Measurements from ENCODE around the gene PSMA7. TPM values are rescaled to one million over a fixed set of nuclear protein-coding genes. Genes with fewer than 3 reads are reported as not detected.

PSMA7 gene
- total and polyA plus RNA-seq, 2 of the 8 experiments (the other 6 are each of a cell fraction or from before 2014, with no cell fraction given) = 361 to 648 TPM

DNA sequence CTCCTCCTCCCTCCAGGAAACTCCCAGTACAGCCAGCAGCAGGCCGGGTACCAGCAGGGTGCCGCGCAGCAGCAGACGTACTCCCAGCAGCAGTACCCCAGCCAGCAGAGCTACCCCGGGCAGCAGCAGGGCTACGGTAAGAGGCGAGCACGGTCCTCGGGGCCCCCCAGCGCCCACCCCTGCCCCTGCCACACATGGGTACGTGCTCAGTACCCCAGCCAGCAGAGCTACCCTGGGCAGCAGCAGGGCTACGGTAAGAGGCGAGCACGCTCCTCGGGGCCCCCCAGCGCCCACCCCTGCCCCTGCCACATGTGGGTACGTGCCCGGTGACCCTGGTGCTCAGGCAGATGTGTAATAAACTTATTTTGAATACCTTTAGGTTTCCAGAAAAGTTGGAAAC is 29.5 kb upstream of the PSMA7 start:
- Histone ChIP-seq H4K5ac (ENCODE audit: insufficient read length, low read depth, low read length) (no peak overlapping the region), H3K36me3 (ENCODE audit: control insufficient read depth in 2 of 4, insufficient read depth in 4 of 4, low read length in 3 of 4) (peaks cover 2 to 23% (median 12%) of the 10 kb centered on the region in 4 experiments; a peak in 6 of 8 replicates), H3K9ac (replicated peaks in 1 of 4; ENCODE audit: extremely low read depth in 1 of 4, low read depth in 3 of 4, low read length in 3 of 4) (no peak overlapping the region), H3K4me2 (ENCODE audit: insufficient read depth in 1 of 2, low read depth in 2 of 2, low read length in 2 of 2) (no peak overlapping the region), H3K79me2 (ENCODE audit: control insufficient read depth in 1 of 2, insufficient read depth in 2 of 2, low read length in 2 of 2) (no peaks in the 10 kb centered on the region), H2BK20ac (ENCODE audit: low read length) (no peak overlapping the region), H2BK12ac (ENCODE audit: low read depth, low read length) (no peak overlapping the region), H2BK15ac (ENCODE audit: low read length) (no peak overlapping the region), H2BK5ac (ENCODE audit: low read depth, low read length) (no peak overlapping the region), H3K9me3 (ENCODE audit: insufficient read depth in 2 of 2, low read depth in 1 of 2, low read length in 1 of 2) (no peaks in the 10 kb centered on the region), H4K91ac (replicated peaks; ENCODE audit: insufficient read length, low read length) (no peak overlapping the region), H3K27ac (ENCODE audit: low read depth, low read length) (no peak overlapping the region), H3K4ac (replicated peaks; ENCODE audit: insufficient read length, low read depth, low read length) (no peak overlapping the region), H2AFZ (ENCODE audit: low read length) (no peak overlapping the region), H3K4me3 (ENCODE audit: extremely low read depth in 1 of 4, insufficient read depth in 2 of 4, low read depth in 3 of 4, low read length in 4 of 4) (no peak overlapping the region), H3K14ac (ENCODE audit: insufficient read length) (no peak overlapping the region), H3K56ac (replicated peaks; ENCODE audit: insufficient read length, low read depth, low read length) (no peak overlapping the region), H3K23me2 (ENCODE audit: low read depth, low read length) (no peaks in the 10 kb centered on the region), H3K27me3 (replicated peaks in 1 of 4; ENCODE audit: control insufficient read depth in 3 of 4, extremely low read depth in 1 of 4, insufficient read depth in 3 of 4, low read length in 3 of 4) (no peaks in the 10 kb centered on the region), H4K8ac (ENCODE audit: extremely low read depth, insufficient read depth, low read length) (no peak overlapping the region), H4K20me1 (replicated peaks in 1 of 2; ENCODE audit: control insufficient read depth in 1 of 2, insufficient read depth in 2 of 2, low read length in 2 of 2) (peaks cover 4% of the 10 kb centered on the region in 2 experiments), H3K79me1 (ENCODE audit: low read depth, low read length) (no peaks in the 10 kb centered on the region), H3K23ac (ENCODE audit: insufficient read length) (no peak overlapping the region), H2AK5ac (ENCODE audit: low read depth, low read length) (no peak overlapping the region), H3K18ac (ENCODE audit: extremely low read depth, low read length) (no peak overlapping the region), H2BK120ac (replicated peaks; ENCODE audit: low read depth, low read length) (no peak overlapping the region), H3K4me1 (replicated peaks in 1 of 4; ENCODE audit: control insufficient read depth in 3 of 4, insufficient read depth in 4 of 4, low read length in 3 of 4) (no peaks in the 10 kb centered on the region)
- 97% methylated on average over 6 of the region's 18 CpGs; no CpG with 5 or more reads in 1 of the 2 experiments for WGBS, 2 experiments (ENCODE audit: extremely low coverage in 1 of 2, insufficient coverage in 1 of 2, insufficient read length in 1 of 2, insufficient replicate concordance in 2 of 2, low coverage in 1 of 2, low lambda C conversion rate in 2 of 2, missing lambda C conversion rate in 1 of 2)
- FAIRE-seq (no peak), DNase-seq (ENCODE audit: low read depth in 1 of 2, low spot score in 2 of 2) (no peak)
- ChIA-PET CTCF (ENCODE audit: partially characterized antibody) (interaction anchor here (1.2 kb wide), 1 partner anchor 8 kb away, joined by 6 read pairs; no protein-coding TSS in a partner anchor), POLR2A (ENCODE audit: partially characterized antibody) (interaction anchor here (0.6 to 1.5 kb wide), 3 partner anchors 9 to 195 kb away, joined by 4 to 6 read pairs (median 4); no protein-coding TSS in a partner anchor)
- no peak for TF ChIP-seq SP1 (IDR thresholded peaks at IDR 0.05; ENCODE audit: low read depth, low read length)
- TF ChIP-seq JUND (IDR thresholded peaks at IDR 0.05; ENCODE audit: low read length) = no peak
- TF ChIP-seq MAX (IDR thresholded peaks at IDR 0.05) = no peak
- TF ChIP-seq TCF12 (IDR thresholded peaks at IDR 0.05; ENCODE audit: low read depth, low read length) = no peak
- TF ChIP-seq E2F6 (IDR thresholded peaks at IDR 0.05) = no peak
- TF ChIP-seq BACH1 (IDR thresholded peaks at IDR 0.05; ENCODE audit: low read length) = no peak
- TF ChIP-seq CBX5 (IDR thresholded peaks at IDR 0.05; ENCODE audit: low read depth, low read length) = no peak
- TF ChIP-seq CHD2 (IDR thresholded peaks at IDR 0.05; ENCODE audit: low read length) = no peak
- TF ChIP-seq KDM5A (IDR thresholded peaks at IDR 0.05; ENCODE audit: low read length) = no peak
- TF ChIP-seq RXRA (IDR thresholded peaks at IDR 0.05; ENCODE audit: insufficient read depth, low read depth, low read length) = no peak
- TF ChIP-seq SUZ12 (IDR thresholded peaks at IDR 0.05; ENCODE audit: low read length) = no peak
- no peak for TF ChIP-seq EP300 (IDR thresholded peaks at IDR 0.05; ENCODE audit: borderline replicate concordance in 1 of 2, low read depth in 2 of 2, low read length in 2 of 2)
- TF ChIP-seq POLR2A (IDR thresholded peaks at IDR 0.05; ENCODE audit: control extremely low read depth in 1 of 2, low read depth in 2 of 2, low read length in 2 of 2) = no peak
